Measurements from ENCODE around the gene RIPOR1. TPM values are rescaled to one million over a fixed set of nuclear protein-coding genes. Genes with fewer than 3 reads are reported as not detected.

RIPOR1 gene
- total RNA-seq, 1 experiment from 2014 or later = 82.2 TPM

GRCh38 chr16:67499106-67499505 lies 29.5 kb upstream of the RIPOR1 start:
- intact Hi-C loops (cut with micrococcal nuclease; ENCODE audit: unreplicated experiment) (no loop called here), in situ Hi-C loops (cut with HindIII; ENCODE audit: low pct_unique_long_range_greater_than_20kb, low sequenced_read_pairs) (no loop called here)
- no TSS peak for BruUV-seq (replicated peaks)
- ChIA-PET CTCF (interaction anchor here (0.6 kb wide), 1 partner anchor 316 kb away, joined by 5 read pairs; no protein-coding TSS in a partner anchor), POLR2A (no interaction called here)
- Histone ChIP-seq H3K9me3 (ENCODE audit: control insufficient read depth, insufficient read depth, low read depth, low read length) (no peaks in the 10 kb centered on the region), H3K36me3 (ENCODE audit: control insufficient read depth, insufficient read depth, low read length) (no peaks in the 10 kb centered on the region), H3K4me3 (ENCODE audit: low read depth in 2 of 2, low read length in 2 of 2) (no peak overlapping the region), H3K4me1 (ENCODE audit: control insufficient read depth, insufficient read depth, low read length) (no peaks in the 10 kb centered on the region), H3K27me3 (ENCODE audit: control insufficient read depth, insufficient read depth, low read length) (no peaks in the 10 kb centered on the region), H3K27ac (ENCODE audit: low read length) (no peak overlapping the region)
- DNase-seq (ENCODE audit: low read depth, low spot score) (no peak), ATAC-seq (no peak)
- TF ChIP-seq CTCF (IDR thresholded peaks at IDR 0.05) (no peak), REST (IDR thresholded peaks at IDR 0.05; ENCODE audit: insufficient read depth in 1 of 2, low read depth in 2 of 2, low read length in 1 of 2) (no peak), TCF7L2 (IDR thresholded peaks at IDR 0.05; ENCODE audit: low read depth, low read length) (no peak), POLR2AphosphoS5 (IDR thresholded peaks at IDR 0.05; ENCODE audit: low read depth, low read length) (no peak), SIN3A (IDR thresholded peaks at IDR 0.05; ENCODE audit: borderline replicate concordance, insufficient read depth, low read depth, low read length) (no peak)

- in situ Hi-C loops (cut with HindIII; ENCODE audit: low pct_unique_long_range_greater_than_20kb, low sequenced_read_pairs) (no loop called here), intact Hi-C loops (cut with micrococcal nuclease; ENCODE audit: unreplicated experiment) (no loop called here)
- BruUV-seq (replicated peaks) = no TSS peak
- DNase-seq (ENCODE audit: low read depth, low spot score) = no peak
- no peaks in the 10 kb centered on the region for H3K27me3 ChIP-seq (ENCODE audit: control insufficient read depth, insufficient read depth, low read length)
- no peak overlapping the region for H3K4me3 ChIP-seq (ENCODE audit: low read depth in 2 of 2, low read length in 2 of 2)
- no peak for TF ChIP-seq POLR2AphosphoS5 (IDR thresholded peaks at IDR 0.05; ENCODE audit: low read depth, low read length)
- TF ChIP-seq CTCF (IDR thresholded peaks at IDR 0.05) = no peak
- no peak for TF ChIP-seq TCF7L2 (IDR thresholded peaks at IDR 0.05; ENCODE audit: low read depth, low read length)
- no peak for TF ChIP-seq SIN3A (IDR thresholded peaks at IDR 0.05; ENCODE audit: borderline replicate concordance, insufficient read depth, low read depth, low read length)
- TF ChIP-seq REST (IDR thresholded peaks at IDR 0.05; ENCODE audit: insufficient read depth in 1 of 2, low read depth in 2 of 2, low read length in 1 of 2) = no peak
- ATAC-seq = no peak; the same call in 1 of the 2 replicates
- ChIA-PET CTCF (no interaction called here), POLR2A (no interaction called here)
- no peaks in the 10 kb centered on the region for H3K4me1 ChIP-seq (ENCODE audit: control insufficient read depth, insufficient read depth, low read length)
- H3K36me3 ChIP-seq (ENCODE audit: control insufficient read depth, insufficient read depth, low read length) = no peaks in the 10 kb centered on the region
- no peaks in the 10 kb centered on the region for H3K9me3 ChIP-seq (ENCODE audit: control insufficient read depth, insufficient read depth, low read depth, low read length)
- no peak overlapping the region for H3K27ac ChIP-seq (ENCODE audit: low read length)
Observed at GRCh38 chr16:67504031-67505021, 24.3 kb upstream of the RIPOR1 start.
